T-helper 9 cell (primary cell): Measurements from ENCODE around the gene RFPL4A.

Experiments
- DNase-seq: peaks from one replicate; pipeline ENCODE4 v3.0.0-alpha.2; 2020

The RFPL4A gene

GRCh38 chr19:55809381-55810058, 50.6 kb downstream of the RFPL4A start:
- no peak for DNase-seq

- no peak for DNase-seq
Observed at GRCh38 chr19:55811340-55811739, 52.4 kb downstream of the RFPL4A start.

- no peak for DNase-seq
Observed at GRCh38 chr19:55812449-55812848, 53.6 kb downstream of the RFPL4A start.
